GM23338 (cell line): ENCODE measurements around the gene COLEC12. TPM values are rescaled to one million over a fixed set of nuclear protein-coding genes. Genes with fewer than 3 reads are reported as not detected.

ENCODE experiments used
- ATAC-seq: fragments of 200-7000 bp; cut with Tn5 transposase; 3 replicates; pipeline ENCODE4 v1.9.1; 2020
- DNase-seq: peaks from one replicate; pipeline ENCODE4 v3.0.0-alpha.2; 2015; ENCODE audit warnings: low spot score
- H2AFZ ChIP-seq: fragments of 200-600 bp; sonication (generic); 2 replicates; pipeline ENCODE4 v1.8.0; 2016; ENCODE audit warnings: antibody characterized with exemption, mild to moderate bottlenecking, moderate library complexity
- H3F3A ChIP-seq: fragments of 200-600 bp; sonication (generic); replicated peaks from 2 replicates; pipeline ENCODE4 v1.8.0; 2017; ENCODE audit warnings: antibody characterized with exemption, mixed run types, low read depth
- H3K27ac ChIP-seq: fragments of 200-600 bp; sonication (generic); 2 replicates; pipeline ENCODE4 v1.6.1; 2016; ENCODE audit warnings: low read depth
- H3K27me3 ChIP-seq: fragments of 200-600 bp; sonication (generic); 2 replicates; pipeline ENCODE4 v1.8.0; 2016; ENCODE audit warnings: mild to moderate bottlenecking, mixed run types, moderate library complexity; ENCODE audit not compliant: insufficient read depth
- H3K36me3 ChIP-seq: fragments of 200-600 bp; sonication (generic); 2 replicates; pipeline ENCODE4 v1.8.0; 2016; ENCODE audit warnings: mild to moderate bottlenecking; ENCODE audit not compliant: insufficient read depth
- H3K4me1 ChIP-seq: fragments of 200-600 bp; sonication (generic); 2 replicates; pipeline ENCODE4 v1.8.0; 2016; ENCODE audit warnings: mild to moderate bottlenecking, moderate library complexity; ENCODE audit not compliant: insufficient read depth
- H3K4me2 ChIP-seq: fragments of 200-600 bp; sonication (generic); 2 replicates; pipeline ENCODE4 v1.7.1; 2017; ENCODE audit warnings: mixed run types
- H3K4me3 ChIP-seq: fragments of 200-600 bp; sonication (generic); 2 replicates; pipeline ENCODE4 v1.6.1; 2016; ENCODE audit warnings: mixed run types
- H3K79me2 ChIP-seq: fragments of 200-600 bp; sonication (generic); replicated peaks from 2 replicates; pipeline ENCODE4 v1.8.0; 2017; ENCODE audit warnings: mild to moderate bottlenecking; ENCODE audit not compliant: insufficient read depth
- H3K9me2 ChIP-seq: fragments of 200-600 bp; sonication (generic); 2 replicates; pipeline ENCODE4 v1.8.0; 2017; ENCODE audit not compliant: insufficient read depth
- H4K20me1 ChIP-seq: fragments of 200-600 bp; sonication (generic); replicated peaks from 2 replicates; pipeline ENCODE4 v1.8.0; 2017; ENCODE audit warnings: mild to moderate bottlenecking; ENCODE audit not compliant: insufficient read depth
- H3K27ac Mint-ChIP-seq: 2 replicates; pipeline ENCODE4 v1.8.0; 2020; ENCODE audit warnings: inconsistent platforms, mild to moderate bottlenecking, moderate library complexity, mixed read lengths
- H3K27me3 Mint-ChIP-seq: 3 replicates; pipeline ENCODE4 v1.8.0; 2022; ENCODE audit warnings: low read depth, mild to moderate bottlenecking, moderate library complexity, mixed read lengths, inconsistent platforms; ENCODE audit not compliant: insufficient read depth, poor library complexity
- H3K36me3 Mint-ChIP-seq: 3 replicates; pipeline ENCODE4 v1.8.0; 2021; ENCODE audit warnings: low read depth, mild to moderate bottlenecking, inconsistent platforms, moderate library complexity, mixed read lengths
- H3K4me1 Mint-ChIP-seq: 3 replicates; pipeline ENCODE4 v1.8.0; 2020; ENCODE audit warnings: mild to moderate bottlenecking, inconsistent platforms, mixed read lengths
- H3K4me3 Mint-ChIP-seq: 3 replicates; pipeline ENCODE4 v1.8.0; 2021; ENCODE audit warnings: moderate library complexity, mild to moderate bottlenecking, inconsistent platforms, mixed read lengths
- H3K9me3 Mint-ChIP-seq: 3 replicates; pipeline ENCODE4 v1.8.0; 2020; ENCODE audit warnings: moderate library complexity, mild to moderate bottlenecking, inconsistent platforms, mixed read lengths
- CREB1 ChIP-seq: fragments of 250-450 bp; sonication (Bioruptor Pico); IDR thresholded peaks from 2 replicates; pipeline ENCODE4 v1.5.0; 2020; ENCODE audit warnings: low read depth, mild to moderate bottlenecking, moderate library complexity
- EZH2 ChIP-seq: fragments of 200-600 bp; sonication (generic); IDR thresholded peaks from one replicate; pipeline ENCODE4 v1.8.0; 2017; ENCODE audit warnings: antibody characterized with exemption, mild to moderate bottlenecking, low read depth; ENCODE audit not compliant: unreplicated experiment
- EZH2phosphoT487 ChIP-seq: fragments of 200-600 bp; sonication (generic); IDR thresholded peaks from one replicate; pipeline ENCODE4 v1.8.1; 2018; ENCODE audit warnings: antibody characterized with exemption; ENCODE audit not compliant: unreplicated experiment
- JUNB ChIP-seq: IDR thresholded peaks from one replicate; pipeline ENCODE4 v1.6.1; 2016; ENCODE audit warnings: antibody characterized with exemption; ENCODE audit not compliant: unreplicated experiment
- NANOG ChIP-seq: IDR thresholded peaks from 2 replicates; pipeline ENCODE4 v1.6.1; 2016; ENCODE audit warnings: antibody characterized with exemption, borderline replicate concordance
- POLR2AphosphoS5 ChIP-seq: IDR thresholded peaks from 2 replicates; pipeline ENCODE4 v1.6.1; 2016; ENCODE audit warnings: antibody characterized with exemption, low read depth
- STAT1 ChIP-seq: IDR thresholded peaks from one replicate; pipeline ENCODE4 v1.6.1; 2016; ENCODE audit warnings: antibody characterized with exemption; ENCODE audit not compliant: unreplicated experiment
- ZNF114 ChIP-seq: fragments of 250-450 bp; sonication (Bioruptor Pico); IDR thresholded peaks from 2 replicates; pipeline ENCODE4 v1.5.0; 2020; ENCODE audit warnings: mild to moderate bottlenecking, moderate library complexity
- ZNF331 ChIP-seq: fragments of 250-450 bp; sonication (Bioruptor Pico); IDR thresholded peaks from 2 replicates; pipeline ENCODE4 v1.5.0; 2020; ENCODE audit warnings: low read depth, mild to moderate bottlenecking, moderate library complexity
- polyA plus RNA-seq: library from polyadenylated mRNA; unstranded; fragments of >200 nt; fragmentation: Nextera tagmentation; extraction: Ambion mirVana; gene quantifications from 2 replicates; pipeline ENCODE4 v1.2.1, GENCODE V29; 2016
- total RNA-seq: library from RNA; depleted of rRNA; stranded (reverse); fragments of >200 nt; shearing (Covaris generic); gene quantifications from 2 replicates; pipeline ENCODE4 v1.2.3, GENCODE V29; 2014
- TF ChIP-seq, protein P1 (sequence below): IDR thresholded peaks from one replicate; pipeline ENCODE4 v1.6.1; 2018; ENCODE audit warnings: antibody characterized with exemption; ENCODE audit not compliant: unreplicated experiment
- TF ChIP-seq, protein P2 (sequence below): IDR thresholded peaks from 2 replicates; pipeline ENCODE4 v1.6.1; 2016; ENCODE audit warnings: antibody characterized with exemption
- TF ChIP-seq, protein P3 (sequence below): fragments of 250-450 bp; sonication (Bioruptor Pico); IDR thresholded peaks from 2 replicates; pipeline ENCODE4 v1.5.0; 2020; ENCODE audit warnings: mild to moderate bottlenecking, moderate library complexity
- TF ChIP-seq, protein P4 (sequence below), 2 experiments: fragments of 200-600 bp in 1 of 2; sonication (generic) in 1 of 2; conservative IDR thresholded peaks; 2 replicates each; pipeline versions ENCODE4 v1.5.1 to v1.6.1; 2016 to 2017; ENCODE audit warnings: antibody characterized with exemption in 2 of 2, low read depth in 2 of 2, mild to moderate bottlenecking in 2 of 2, moderate library complexity in 1 of 2

COLEC12 gene
- total and polyA plus RNA-seq, 2 experiments from 2014 or later = 1.1 to 3.2 TPM

DNA sequence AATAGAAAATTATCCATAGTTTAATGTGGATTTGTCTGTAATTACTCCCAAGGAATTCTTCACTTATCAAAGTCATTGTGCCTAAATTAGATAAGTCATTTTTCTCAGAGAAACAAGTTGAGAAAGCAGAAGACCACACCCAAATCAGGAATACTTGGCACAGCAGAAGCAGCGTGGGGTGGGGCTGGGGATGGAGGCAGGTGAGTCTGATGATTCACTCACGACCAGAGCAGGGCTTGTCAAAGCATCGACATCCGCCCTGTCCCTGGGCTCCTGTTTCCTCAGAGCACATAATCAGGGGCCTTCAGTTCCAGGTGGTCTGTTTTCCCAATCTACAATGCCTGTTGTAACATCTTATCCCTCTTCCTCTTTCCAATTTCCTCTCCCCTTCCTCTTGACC lies 31.5 kb upstream of the COLEC12 start:
- Mint-ChIP-seq H3K36me3 (no peaks in the 10 kb centered on the region; the same call in 2 of the 3 replicates), H3K9me3 (peaks cover 6% of the 10 kb centered on the region; the same call in 2 of the 3 replicates), H3K27me3 (peaks cover 3% of the 10 kb centered on the region), H3K27ac (no peak overlapping the region), H3K4me1 (no peaks in the 10 kb centered on the region), H3K4me3 (no peak overlapping the region)
- Histone ChIP-seq H3F3A (no peaks in the 10 kb centered on the region), H3K9me2 (no peaks in the 10 kb centered on the region), H3K27ac (no peak overlapping the region), H3K4me1 (no peaks in the 10 kb centered on the region), H3K4me3 (no peak overlapping the region), H3K4me2 (no peak overlapping the region), H2AFZ (no peak overlapping the region), H3K36me3 (no peaks in the 10 kb centered on the region), H4K20me1 (no peaks in the 10 kb centered on the region), H3K79me2 (no peaks in the 10 kb centered on the region), H3K27me3 (no peaks in the 10 kb centered on the region)
- no peak for TF ChIP-seq JUNB
- TF ChIP-seq, protein P1, sequence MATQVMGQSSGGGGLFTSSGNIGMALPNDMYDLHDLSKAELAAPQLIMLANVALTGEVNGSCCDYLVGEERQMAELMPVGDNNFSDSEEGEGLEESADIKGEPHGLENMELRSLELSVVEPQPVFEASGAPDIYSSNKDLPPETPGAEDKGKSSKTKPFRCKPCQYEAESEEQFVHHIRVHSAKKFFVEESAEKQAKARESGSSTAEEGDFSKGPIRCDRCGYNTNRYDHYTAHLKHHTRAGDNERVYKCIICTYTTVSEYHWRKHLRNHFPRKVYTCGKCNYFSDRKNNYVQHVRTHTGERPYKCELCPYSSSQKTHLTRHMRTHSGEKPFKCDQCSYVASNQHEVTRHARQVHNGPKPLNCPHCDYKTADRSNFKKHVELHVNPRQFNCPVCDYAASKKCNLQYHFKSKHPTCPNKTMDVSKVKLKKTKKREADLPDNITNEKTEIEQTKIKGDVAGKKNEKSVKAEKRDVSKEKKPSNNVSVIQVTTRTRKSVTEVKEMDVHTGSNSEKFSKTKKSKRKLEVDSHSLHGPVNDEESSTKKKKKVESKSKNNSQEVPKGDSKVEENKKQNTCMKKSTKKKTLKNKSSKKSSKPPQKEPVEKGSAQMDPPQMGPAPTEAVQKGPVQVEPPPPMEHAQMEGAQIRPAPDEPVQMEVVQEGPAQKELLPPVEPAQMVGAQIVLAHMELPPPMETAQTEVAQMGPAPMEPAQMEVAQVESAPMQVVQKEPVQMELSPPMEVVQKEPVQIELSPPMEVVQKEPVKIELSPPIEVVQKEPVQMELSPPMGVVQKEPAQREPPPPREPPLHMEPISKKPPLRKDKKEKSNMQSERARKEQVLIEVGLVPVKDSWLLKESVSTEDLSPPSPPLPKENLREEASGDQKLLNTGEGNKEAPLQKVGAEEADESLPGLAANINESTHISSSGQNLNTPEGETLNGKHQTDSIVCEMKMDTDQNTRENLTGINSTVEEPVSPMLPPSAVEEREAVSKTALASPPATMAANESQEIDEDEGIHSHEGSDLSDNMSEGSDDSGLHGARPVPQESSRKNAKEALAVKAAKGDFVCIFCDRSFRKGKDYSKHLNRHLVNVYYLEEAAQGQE = no peak
- no peak for TF ChIP-seq POLR2AphosphoS5
- TF ChIP-seq CREB1 (CRISPR knock-in tag) = no peak
- no peak for TF ChIP-seq ZNF331
- TF ChIP-seq ZNF114 (CRISPR knock-in tag) = no peak
- TF ChIP-seq STAT1 = no peak
- TF ChIP-seq, protein P2, sequence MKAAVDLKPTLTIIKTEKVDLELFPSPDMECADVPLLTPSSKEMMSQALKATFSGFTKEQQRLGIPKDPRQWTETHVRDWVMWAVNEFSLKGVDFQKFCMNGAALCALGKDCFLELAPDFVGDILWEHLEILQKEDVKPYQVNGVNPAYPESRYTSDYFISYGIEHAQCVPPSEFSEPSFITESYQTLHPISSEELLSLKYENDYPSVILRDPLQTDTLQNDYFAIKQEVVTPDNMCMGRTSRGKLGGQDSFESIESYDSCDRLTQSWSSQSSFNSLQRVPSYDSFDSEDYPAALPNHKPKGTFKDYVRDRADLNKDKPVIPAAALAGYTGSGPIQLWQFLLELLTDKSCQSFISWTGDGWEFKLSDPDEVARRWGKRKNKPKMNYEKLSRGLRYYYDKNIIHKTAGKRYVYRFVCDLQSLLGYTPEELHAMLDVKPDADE = no peak
- TF ChIP-seq EZH2 = no peak
- TF ChIP-seq, protein P3, sequence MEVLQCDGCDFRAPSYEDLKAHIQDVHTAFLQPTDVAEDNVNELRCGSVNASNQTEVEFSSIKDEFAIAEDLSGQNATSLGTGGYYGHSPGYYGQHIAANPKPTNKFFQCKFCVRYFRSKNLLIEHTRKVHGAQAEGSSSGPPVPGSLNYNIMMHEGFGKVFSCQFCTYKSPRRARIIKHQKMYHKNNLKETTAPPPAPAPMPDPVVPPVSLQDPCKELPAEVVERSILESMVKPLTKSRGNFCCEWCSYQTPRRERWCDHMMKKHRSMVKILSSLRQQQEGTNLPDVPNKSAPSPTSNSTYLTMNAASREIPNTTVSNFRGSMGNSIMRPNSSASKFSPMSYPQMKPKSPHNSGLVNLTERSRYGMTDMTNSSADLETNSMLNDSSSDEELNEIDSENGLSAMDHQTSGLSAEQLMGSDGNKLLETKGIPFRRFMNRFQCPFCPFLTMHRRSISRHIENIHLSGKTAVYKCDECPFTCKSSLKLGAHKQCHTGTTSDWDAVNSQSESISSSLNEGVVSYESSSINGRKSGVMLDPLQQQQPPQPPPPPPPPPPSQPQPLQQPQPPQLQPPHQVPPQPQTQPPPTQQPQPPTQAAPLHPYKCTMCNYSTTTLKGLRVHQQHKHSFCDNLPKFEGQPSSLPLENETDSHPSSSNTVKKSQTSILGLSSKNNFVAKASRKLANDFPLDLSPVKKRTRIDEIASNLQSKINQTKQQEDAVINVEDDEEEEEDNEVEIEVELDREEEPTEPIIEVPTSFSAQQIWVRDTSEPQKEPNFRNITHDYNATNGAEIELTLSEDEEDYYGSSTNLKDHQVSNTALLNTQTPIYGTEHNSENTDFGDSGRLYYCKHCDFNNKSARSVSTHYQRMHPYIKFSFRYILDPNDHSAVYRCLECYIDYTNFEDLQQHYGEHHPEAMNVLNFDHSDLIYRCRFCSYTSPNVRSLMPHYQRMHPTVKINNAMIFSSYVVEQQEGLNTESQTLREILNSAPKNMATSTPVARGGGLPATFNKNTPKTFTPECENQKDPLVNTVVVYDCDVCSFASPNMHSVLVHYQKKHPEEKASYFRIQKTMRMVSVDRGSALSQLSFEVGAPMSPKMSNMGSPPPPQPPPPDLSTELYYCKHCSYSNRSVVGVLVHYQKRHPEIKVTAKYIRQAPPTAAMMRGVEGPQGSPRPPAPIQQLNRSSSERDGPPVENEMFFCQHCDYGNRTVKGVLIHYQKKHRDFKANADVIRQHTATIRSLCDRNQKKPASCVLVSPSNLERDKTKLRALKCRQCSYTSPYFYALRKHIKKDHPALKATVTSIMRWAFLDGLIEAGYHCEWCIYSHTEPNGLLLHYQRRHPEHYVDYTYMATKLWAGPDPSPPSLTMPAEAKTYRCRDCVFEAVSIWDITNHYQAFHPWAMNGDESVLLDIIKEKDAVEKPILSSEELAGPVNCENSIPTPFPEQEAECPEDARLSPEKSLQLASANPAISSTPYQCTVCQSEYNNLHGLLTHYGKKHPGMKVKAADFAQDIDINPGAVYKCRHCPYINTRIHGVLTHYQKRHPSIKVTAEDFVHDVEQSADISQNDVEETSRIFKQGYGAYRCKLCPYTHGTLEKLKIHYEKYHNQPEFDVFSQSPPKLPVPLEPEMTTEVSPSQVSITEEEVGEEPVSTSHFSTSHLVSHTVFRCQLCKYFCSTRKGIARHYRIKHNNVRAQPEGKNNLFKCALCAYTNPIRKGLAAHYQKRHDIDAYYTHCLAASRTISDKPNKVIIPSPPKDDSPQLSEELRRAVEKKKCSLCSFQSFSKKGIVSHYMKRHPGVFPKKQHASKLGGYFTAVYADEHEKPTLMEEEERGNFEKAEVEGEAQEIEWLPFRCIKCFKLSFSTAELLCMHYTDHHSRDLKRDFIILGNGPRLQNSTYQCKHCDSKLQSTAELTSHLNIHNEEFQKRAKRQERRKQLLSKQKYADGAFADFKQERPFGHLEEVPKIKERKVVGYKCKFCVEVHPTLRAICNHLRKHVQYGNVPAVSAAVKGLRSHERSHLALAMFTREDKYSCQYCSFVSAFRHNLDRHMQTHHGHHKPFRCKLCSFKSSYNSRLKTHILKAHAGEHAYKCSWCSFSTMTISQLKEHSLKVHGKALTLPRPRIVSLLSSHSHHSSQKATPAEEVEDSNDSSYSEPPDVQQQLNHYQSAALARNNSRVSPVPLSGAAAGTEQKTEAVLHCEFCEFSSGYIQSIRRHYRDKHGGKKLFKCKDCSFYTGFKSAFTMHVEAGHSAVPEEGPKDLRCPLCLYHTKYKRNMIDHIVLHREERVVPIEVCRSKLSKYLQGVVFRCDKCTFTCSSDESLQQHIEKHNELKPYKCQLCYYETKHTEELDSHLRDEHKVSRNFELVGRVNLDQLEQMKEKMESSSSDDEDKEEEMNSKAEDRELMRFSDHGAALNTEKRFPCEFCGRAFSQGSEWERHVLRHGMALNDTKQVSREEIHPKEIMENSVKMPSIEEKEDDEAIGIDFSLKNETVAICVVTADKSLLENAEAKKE (CRISPR knock-in tag) = no peak
- TF ChIP-seq EZH2phosphoT487 = no peak
- TF ChIP-seq, protein P4, sequence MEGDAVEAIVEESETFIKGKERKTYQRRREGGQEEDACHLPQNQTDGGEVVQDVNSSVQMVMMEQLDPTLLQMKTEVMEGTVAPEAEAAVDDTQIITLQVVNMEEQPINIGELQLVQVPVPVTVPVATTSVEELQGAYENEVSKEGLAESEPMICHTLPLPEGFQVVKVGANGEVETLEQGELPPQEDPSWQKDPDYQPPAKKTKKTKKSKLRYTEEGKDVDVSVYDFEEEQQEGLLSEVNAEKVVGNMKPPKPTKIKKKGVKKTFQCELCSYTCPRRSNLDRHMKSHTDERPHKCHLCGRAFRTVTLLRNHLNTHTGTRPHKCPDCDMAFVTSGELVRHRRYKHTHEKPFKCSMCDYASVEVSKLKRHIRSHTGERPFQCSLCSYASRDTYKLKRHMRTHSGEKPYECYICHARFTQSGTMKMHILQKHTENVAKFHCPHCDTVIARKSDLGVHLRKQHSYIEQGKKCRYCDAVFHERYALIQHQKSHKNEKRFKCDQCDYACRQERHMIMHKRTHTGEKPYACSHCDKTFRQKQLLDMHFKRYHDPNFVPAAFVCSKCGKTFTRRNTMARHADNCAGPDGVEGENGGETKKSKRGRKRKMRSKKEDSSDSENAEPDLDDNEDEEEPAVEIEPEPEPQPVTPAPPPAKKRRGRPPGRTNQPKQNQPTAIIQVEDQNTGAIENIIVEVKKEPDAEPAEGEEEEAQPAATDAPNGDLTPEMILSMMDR (conservative IDR thresholded peaks at IDR 0.05; ENCODE audit: low read depth in 2 of 2) = no peak
- TF ChIP-seq NANOG = no peak
- ATAC-seq = no peak
- no peak for DNase-seq
